ENCODE results near the gene CHST11.

GRCh38 chr12:104652910-104653309 is 196.2 kb downstream of the CHST11 start:
- TF ChIP-seq SUZ12 (IDR thresholded peaks at IDR 0.05; ENCODE audit: extremely low read depth, insufficient read depth, insufficient read length) = no peak
- TF ChIP-seq YY1 (IDR thresholded peaks at IDR 0.05; ENCODE audit: insufficient read depth, insufficient read length) = no peak
- no peak for TF ChIP-seq ZNF274 (IDR thresholded peaks at IDR 0.05; ENCODE audit: low read depth, low read length)

Data from NT2/D1 (cell line).